HCT116 (cell line): ENCODE data around the gene SGMS2. TPM values are rescaled to one million over a fixed set of nuclear protein-coding genes. Genes with fewer than 3 reads are reported as not detected.

ENCODE experiments used
- ATAC-seq: fragments of 200-7000 bp; cut with Tn5 transposase; 2 replicates; pipeline ENCODE4 v1.9.1; 2020; ENCODE audit warnings: mild to moderate bottlenecking, moderate library complexity
- BruUV-seq: library from RNA; stranded (reverse); fragments of 400-500 nt; replicated peaks from 2 replicates; lab custom pipeline; 2021; lab: Mats Ljungman, UMichigan
- CTCF ChIA-PET: fragments of 300-600 bp; sonication (Branson Sonifier 250); formaldehyde crosslinking; loops from one replicate; lab custom pipeline; 2021; ENCODE audit warnings: antibody characterized with exemption; lab: Charles Lee
- POLR2A ChIA-PET: fragments of 300-600, 350-600 bp; sonication (Branson Sonifier 250); formaldehyde crosslinking; loops from one replicate; lab custom pipeline; 2021; ENCODE audit warnings: antibody characterized with exemption; lab: Charles Lee
- RAD21 ChIA-PET, 2 experiments: fragments of 300-600 bp; sonication (Branson Sonifier 250); formaldehyde crosslinking; loops; one replicate each; lab custom pipeline; 2023; ENCODE audit warnings: low total read pairs in 2 of 2; ENCODE audit not compliant: uncharacterized antibody in 2 of 2, unreplicated experiment in 2 of 2, low non-redundant PET in 1 of 2; lab: Charles Lee
- DNase-seq: peaks from one replicate; pipeline ENCODE4 v3.0.0-alpha.2; 2010; ENCODE audit warnings: low read depth, low spot score
- H2AFZ ChIP-seq: fragments of 200-600 bp; shearing (Covaris generic), sonication (generic); 2 replicates; pipeline ENCODE4 v1.6.1; 2017; ENCODE audit warnings: low read depth, mixed run types, mixed read lengths, antibody characterized with exemption, low read length; ENCODE audit not compliant: poor library complexity, severe bottlenecking
- H3K27ac ChIP-seq: 2 replicates; pipeline ENCODE4 v1.5.1; 2012; ENCODE audit warnings: low read depth, low read length
- H3K27me3 ChIP-seq: fragments of 200-600 bp; sonication (generic); 2 replicates; pipeline ENCODE4 v1.6.1; 2016; ENCODE audit warnings: mixed run types, low read length, mixed read lengths; ENCODE audit not compliant: insufficient read depth
- H3K36me3 ChIP-seq, 2 experiments: fragments of 200-500 bp in 1 of 2; fragments of 200-600 bp in 1 of 2; sonication (Bioruptor generic) in 1 of 2; sonication (generic) in 1 of 2; 2 replicates each; pipeline versions ENCODE4 v1.5.1 to v1.6.1; 2014 to 2016; ENCODE audit warnings: low read length in 2 of 2, inconsistent platforms in 1 of 2, mixed read lengths in 1 of 2, mixed run types in 1 of 2; ENCODE audit not compliant: insufficient read depth in 2 of 2, control insufficient read depth in 1 of 2
- H3K4me1 ChIP-seq, 2 experiments: fragments of 200-600 bp in 1 of 2; sonication (generic) in 1 of 2; 2 replicates each; pipeline versions ENCODE4 v1.5.1 to v1.6.1; 2012 to 2017; ENCODE audit warnings: low read length in 2 of 2, inconsistent platforms in 1 of 2, mild to moderate bottlenecking in 1 of 2, mixed read lengths in 1 of 2, mixed run types in 1 of 2, moderate library complexity in 1 of 2; ENCODE audit not compliant: insufficient read depth in 2 of 2, control insufficient read depth in 1 of 2
- H3K4me2 ChIP-seq: fragments of 200-600 bp; sonication (generic); 2 replicates; pipeline ENCODE4 v1.6.1; 2017; ENCODE audit warnings: mixed run types, low read length, mixed read lengths
- H3K4me3 ChIP-seq, 2 experiments: fragments of 200-600 bp in 1 of 2; sonication (generic) in 1 of 2; replicated peaks in 1 of 2; 2 replicates each; pipeline ENCODE4 v1.5.1; 2011 to 2016; ENCODE audit warnings: low read length in 2 of 2, control low read depth in 1 of 2, low read depth in 1 of 2, mild to moderate bottlenecking in 1 of 2, mixed read lengths in 1 of 2, mixed run types in 1 of 2
- H3K79me2 ChIP-seq: fragments of 200-600 bp; sonication (generic); 2 replicates; pipeline ENCODE4 v1.6.1; 2017; ENCODE audit warnings: mild to moderate bottlenecking, mixed run types, low read length, moderate library complexity, mixed read lengths; ENCODE audit not compliant: insufficient read depth
- H3K9ac ChIP-seq: fragments of 200-600 bp; sonication (generic); 2 replicates; pipeline ENCODE4 v1.6.1; 2016; ENCODE audit warnings: low read length, mixed read lengths
- H3K9me2 ChIP-seq: fragments of 200-600 bp; sonication (generic), shearing (Covaris generic); 2 replicates; pipeline ENCODE4 v1.6.1; 2017; ENCODE audit warnings: mixed run types, mild to moderate bottlenecking, moderate library complexity; ENCODE audit not compliant: insufficient read depth
- H3K9me3 ChIP-seq, 2 experiments: fragments of 200-500 bp in 1 of 2; fragments of 200-600 bp in 1 of 2; sonication (Bioruptor generic) in 1 of 2; sonication (generic) in 1 of 2; 2 replicates each; pipeline ENCODE4 v1.6.1; 2014 to 2017; ENCODE audit warnings: low read length in 2 of 2, mixed read lengths in 2 of 2, inconsistent platforms in 1 of 2, low read depth in 1 of 2, mild to moderate bottlenecking in 1 of 2, mixed run types in 1 of 2, moderate library complexity in 1 of 2; ENCODE audit not compliant: control insufficient read depth in 1 of 2, insufficient read depth in 1 of 2
- H4K20me1 ChIP-seq: fragments of 200-600 bp; sonication (generic), shearing (Covaris generic); 2 replicates; pipeline ENCODE4 v1.6.1; 2017; ENCODE audit warnings: mixed run types, mild to moderate bottlenecking, moderate library complexity; ENCODE audit not compliant: insufficient read depth
- CBX3 ChIP-seq: IDR thresholded peaks from 2 replicates; pipeline ENCODE4 v1.6.1; 2012; ENCODE audit warnings: low read depth
- CEBPB ChIP-seq: IDR thresholded peaks from 2 replicates; pipeline ENCODE4 v1.6.1; 2012; ENCODE audit warnings: low read depth
- EGR1 ChIP-seq: IDR thresholded peaks from 2 replicates; pipeline ENCODE4 v1.6.1; 2012; ENCODE audit warnings: low read depth
- ELF1 ChIP-seq: IDR thresholded peaks from 2 replicates; pipeline ENCODE4 v1.6.1; 2012; ENCODE audit warnings: low read depth, borderline replicate concordance
- EZH2phosphoT487 ChIP-seq: fragments of 200-600 bp; IDR thresholded peaks from 2 replicates; pipeline ENCODE4 v1.6.1; 2018; ENCODE audit warnings: antibody characterized with exemption, borderline replicate concordance
- FOSL1 ChIP-seq: IDR thresholded peaks from 2 replicates; pipeline ENCODE4 v1.6.1; 2012; ENCODE audit warnings: low read depth
- JUND ChIP-seq: IDR thresholded peaks from 2 replicates; pipeline ENCODE4 v1.6.1; 2012
- SIN3A ChIP-seq: IDR thresholded peaks from 2 replicates; pipeline ENCODE4 v1.6.1; 2012; ENCODE audit warnings: low read depth
- SP1 ChIP-seq: IDR thresholded peaks from 2 replicates; pipeline ENCODE4 v1.6.1; 2012; ENCODE audit warnings: low read depth
- SRF ChIP-seq: IDR thresholded peaks from 2 replicates; pipeline ENCODE4 v1.6.1; 2012; ENCODE audit warnings: low read depth
- ZFX ChIP-seq: fragments of 450-650 bp; IDR thresholded peaks from 2 replicates; pipeline ENCODE4 v1.6.1; 2017
- ZNF274 ChIP-seq: fragments of 200-500 bp; sonication (Bioruptor generic); IDR thresholded peaks from 2 replicates; pipeline ENCODE4 v1.6.1; 2014; ENCODE audit warnings: mild to moderate bottlenecking, low read depth, low read length, inconsistent platforms
- intact Hi-C: fragments of 100-400 bp; cut with micrococcal nuclease; formaldehyde crosslinking; loops from 2 replicates; pipeline ENCODE4 v1.10.0; 2022
- total RNA-seq: library from RNA; stranded (reverse); gene quantifications from one replicate; pipeline ENCODE4 v1.2.1, GENCODE V29; 2021; ENCODE audit not compliant: unreplicated experiment
- TF ChIP-seq, protein P1 (sequence below): IDR thresholded peaks from 2 replicates; pipeline ENCODE4 v1.6.1; 2011; ENCODE audit warnings: mild to moderate bottlenecking, low read length, moderate library complexity; ENCODE audit not compliant: insufficient replicate concordance; ENCODE audit errors: extremely low read depth

SGMS2 gene
- total RNA-seq, 1 experiment from 2014 or later, result 36.6 TPM

- H3K9ac ChIP-seq, result peak overlapping the region; percentile 29
- no peak overlapping the region for H2AFZ ChIP-seq
Observed at GRCh38 chr4:107896158-107896645, 71.5 kb downstream of the SGMS2 start.

More at GRCh38 chr4:107896158-107896645, 71.5 kb downstream of the SGMS2 start:
- Histone ChIP-seq H3K27ac (peak overlapping the region; percentile 64), H3K4me1 (peaks cover 18 to 34% of the 10 kb centered on the region in 2 experiments), H3K79me2 (peaks cover 13% of the 10 kb centered on the region; the same call in 1 of the 2 replicates), H3K4me2 (peak overlapping the region; percentile 67), H3K27me3 (no peaks in the 10 kb centered on the region), H4K20me1 (no peaks in the 10 kb centered on the region), H3K9me2 (no peaks in the 10 kb centered on the region), H3K4me3 (peak overlapping the region; percentile 10 to 36; a peak in 3 of 4 replicates), H3K36me3 (no peaks in the 10 kb centered on the region; a peak in 1 of 4 replicates), H3K9me3 (no peaks in the 10 kb centered on the region)
- 0 out of 2 replicates have a peak, but pooled peaks have one; percentile 25 for TF ChIP-seq EGR1
- TF ChIP-seq FOSL1, result peak; percentile 94
- TF ChIP-seq ELF1, result peak; percentile 22; the same call in 1 of the 2 replicates
- peak; percentile 86 for TF ChIP-seq SP1
- TF ChIP-seq EZH2phosphoT487, result no peak
- TF ChIP-seq SRF, result peak; percentile 68
- TF ChIP-seq ZNF274, result no peak
- peak; percentile 93 for TF ChIP-seq JUND
- TF ChIP-seq ZFX, result no peak
- peak; percentile 62 for TF ChIP-seq SIN3A
- peak; percentile 79 for TF ChIP-seq CEBPB
- peak; percentile 96 for TF ChIP-seq CBX3
- TF ChIP-seq, protein P1, sequence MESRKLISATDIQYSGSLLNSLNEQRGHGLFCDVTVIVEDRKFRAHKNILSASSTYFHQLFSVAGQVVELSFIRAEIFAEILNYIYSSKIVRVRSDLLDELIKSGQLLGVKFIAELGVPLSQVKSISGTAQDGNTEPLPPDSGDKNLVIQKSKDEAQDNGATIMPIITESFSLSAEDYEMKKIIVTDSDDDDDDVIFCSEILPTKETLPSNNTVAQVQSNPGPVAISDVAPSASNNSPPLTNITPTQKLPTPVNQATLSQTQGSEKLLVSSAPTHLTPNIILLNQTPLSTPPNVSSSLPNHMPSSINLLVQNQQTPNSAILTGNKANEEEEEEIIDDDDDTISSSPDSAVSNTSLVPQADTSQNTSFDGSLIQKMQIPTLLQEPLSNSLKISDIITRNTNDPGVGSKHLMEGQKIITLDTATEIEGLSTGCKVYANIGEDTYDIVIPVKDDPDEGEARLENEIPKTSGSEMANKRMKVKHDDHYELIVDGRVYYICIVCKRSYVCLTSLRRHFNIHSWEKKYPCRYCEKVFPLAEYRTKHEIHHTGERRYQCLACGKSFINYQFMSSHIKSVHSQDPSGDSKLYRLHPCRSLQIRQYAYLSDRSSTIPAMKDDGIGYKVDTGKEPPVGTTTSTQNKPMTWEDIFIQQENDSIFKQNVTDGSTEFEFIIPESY, result no peak
- CTCF ChIA-PET, result no interaction called here
- POLR2A ChIA-PET, result no interaction called here
- RAD21 ChIA-PET, result no interaction called here
- peak; percentile 92 for DNase-seq
- ATAC-seq, result peak; percentile 98
- TSS peak; percentile 48 for BruUV-seq
- intact Hi-C loops, result loop anchor here (2.0 kb wide), 1 partner anchor 71 kb away; the partner anchor contains the start of gene SGMS2
